22Rv1 (cell line): ENCODE measurements around the gene SBNO2.

Experiments
- H3K27ac ChIP-seq: fragments of 450-650 bp; 2 replicates; pipeline ENCODE4 v1.5.1; 2017
- CTCF ChIP-seq: fragments of 450-650 bp; IDR thresholded peaks from 2 replicates; pipeline ENCODE4 v1.5.1; 2017; ENCODE audit warnings: mild to moderate bottlenecking
- ZFX ChIP-seq: fragments of 450-650 bp; IDR thresholded peaks from 2 replicates; pipeline ENCODE4 v1.6.1; 2017; ENCODE audit warnings: antibody characterized with exemption, borderline replicate concordance

SBNO2 gene

GRCh38 chr19:1102407-1103131, 71.5 kb downstream of the SBNO2 start:
- H3K27ac ChIP-seq, result peak overlapping the region; percentile 98
- TF ChIP-seq CTCF (no peak), ZFX (no peak)

- TF ChIP-seq ZFX (no peak), CTCF (no peak)
- peak overlapping the region; percentile 98 for H3K27ac ChIP-seq
Observed at GRCh38 chr19:1101337-1101698, 72.8 kb downstream of the SBNO2 start.

- H3K27ac ChIP-seq, result peak overlapping the region; percentile 41
- TF ChIP-seq CTCF (no peak), ZFX (no peak)
Observed at GRCh38 chr19:1098177-1099051, 75.7 kb downstream of the SBNO2 start.

- peak overlapping the region; percentile 34; the same call in 1 of the 2 replicates for H3K27ac ChIP-seq
- TF ChIP-seq ZFX, result no peak
- TF ChIP-seq CTCF, result no peak
Observed at GRCh38 chr19:1097810-1098176, 76.3 kb downstream of the SBNO2 start.

GRCh38 chr19:1094978-1095701, 78.9 kb downstream of the SBNO2 start, which contains the start of gene POLR2E:
Gene POLR2E, minus strand, starts transcription at chr19:1095375. Its CDS starts 60 bp downstream, at chr19:1095315.
- H3K27ac ChIP-seq, result peak within 1 kb of the TSS; percentile 54
- TF ChIP-seq CTCF, result no peak
- TF ChIP-seq ZFX, result no peak

GRCh38 chr19:1094655-1094977, 79.5 kb downstream of the SBNO2 start:
- TF ChIP-seq CTCF (no peak), ZFX (no peak)
- peak overlapping the region; percentile 54 for H3K27ac ChIP-seq
